AG04449 (cell line): Measurements from ENCODE around the gene OGFR.

ENCODE experiments used
- CTCF ChIA-PET: fragments of 350-600 bp; formaldehyde crosslinking; extraction: SDS; loops from one replicate; lab custom pipeline; 2021; ENCODE audit warnings: antibody characterized with exemption; lab: Yijun Ruan, JAX
- POLR2A ChIA-PET: fragments of 400-600, 350-600 bp; formaldehyde crosslinking; extraction: SDS; loops from one replicate; lab custom pipeline; 2020; ENCODE audit warnings: antibody characterized with exemption, inconsistent platforms; lab: Yijun Ruan, JAX
- DNase-seq: peaks from one replicate; pipeline ENCODE4 v3.0.0-alpha.2; 2010; ENCODE audit warnings: low read depth, low spot score
- H3K4me3 ChIP-seq: 2 replicates; pipeline ENCODE4 v1.5.1; 2011; ENCODE audit warnings: low read depth, mild to moderate bottlenecking, control low read depth, low read length
- TF ChIP-seq, protein P1 (sequence below): IDR thresholded peaks from one replicate; pipeline ENCODE4 v1.5.1; 2011; ENCODE audit warnings: mild to moderate bottlenecking, moderate library complexity, low read length, control low read depth, inconsistent platforms; ENCODE audit not compliant: insufficient read depth; ENCODE audit errors: missing control alignments

The OGFR gene

DNA sequence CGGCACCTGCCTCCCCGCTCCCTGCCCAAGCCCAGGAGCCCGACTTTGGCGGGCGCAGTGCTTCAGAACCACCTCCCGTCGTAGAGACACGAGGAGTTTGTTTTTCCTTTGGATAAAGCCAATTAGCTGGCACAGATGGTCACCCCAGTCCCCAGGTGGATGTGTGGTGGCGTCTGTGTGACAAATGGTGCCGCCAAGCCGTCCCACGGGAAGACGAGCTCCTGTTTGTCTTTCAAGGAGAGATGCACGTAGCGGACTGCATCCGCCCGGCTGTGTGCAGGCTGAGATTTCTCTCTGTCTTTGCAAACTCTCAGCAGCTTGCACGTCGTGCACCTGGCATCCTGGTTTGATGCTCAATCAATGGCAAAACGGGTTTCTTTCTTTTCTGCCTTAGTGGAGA, 24.4 kb upstream of the OGFR start:
- TF ChIP-seq, protein P1, sequence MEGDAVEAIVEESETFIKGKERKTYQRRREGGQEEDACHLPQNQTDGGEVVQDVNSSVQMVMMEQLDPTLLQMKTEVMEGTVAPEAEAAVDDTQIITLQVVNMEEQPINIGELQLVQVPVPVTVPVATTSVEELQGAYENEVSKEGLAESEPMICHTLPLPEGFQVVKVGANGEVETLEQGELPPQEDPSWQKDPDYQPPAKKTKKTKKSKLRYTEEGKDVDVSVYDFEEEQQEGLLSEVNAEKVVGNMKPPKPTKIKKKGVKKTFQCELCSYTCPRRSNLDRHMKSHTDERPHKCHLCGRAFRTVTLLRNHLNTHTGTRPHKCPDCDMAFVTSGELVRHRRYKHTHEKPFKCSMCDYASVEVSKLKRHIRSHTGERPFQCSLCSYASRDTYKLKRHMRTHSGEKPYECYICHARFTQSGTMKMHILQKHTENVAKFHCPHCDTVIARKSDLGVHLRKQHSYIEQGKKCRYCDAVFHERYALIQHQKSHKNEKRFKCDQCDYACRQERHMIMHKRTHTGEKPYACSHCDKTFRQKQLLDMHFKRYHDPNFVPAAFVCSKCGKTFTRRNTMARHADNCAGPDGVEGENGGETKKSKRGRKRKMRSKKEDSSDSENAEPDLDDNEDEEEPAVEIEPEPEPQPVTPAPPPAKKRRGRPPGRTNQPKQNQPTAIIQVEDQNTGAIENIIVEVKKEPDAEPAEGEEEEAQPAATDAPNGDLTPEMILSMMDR: no peak

DNA sequence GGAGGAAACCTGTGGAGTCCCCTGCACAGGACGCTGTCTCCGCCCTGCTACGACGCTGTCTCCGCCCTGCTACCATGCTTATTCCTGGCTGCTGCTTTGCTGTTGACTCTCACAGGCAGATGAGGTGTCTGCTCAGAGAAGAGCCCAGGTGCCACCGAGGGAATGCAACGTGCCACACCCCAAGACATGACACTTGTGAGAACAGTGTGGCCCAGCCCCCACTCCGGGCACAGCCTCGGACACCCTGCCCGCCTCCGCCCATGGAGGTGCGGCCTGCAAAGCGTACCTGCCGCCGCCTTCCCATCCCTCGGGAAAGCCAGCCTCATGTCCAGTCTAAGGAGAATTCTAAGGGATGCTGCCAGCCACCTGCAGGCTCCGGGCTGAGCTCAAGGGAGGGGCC, 23.9 kb upstream of the OGFR start:
- CTCF ChIA-PET: no interaction called here
- TF ChIP-seq, protein P1: no peak
- no peak overlapping the region for H3K4me3 ChIP-seq
- DNase-seq: no peak
- POLR2A ChIA-PET: no interaction called here

More for the DNA sequence above, 24.4 kb upstream of the OGFR start:
- ChIA-PET CTCF (interaction anchor here (1.4 to 1.7 kb wide), 3 partner anchors 11 to 113 kb away, joined by 3 to 9 read pairs (median 5); no protein-coding TSS in a partner anchor), POLR2A (no interaction called here)
- DNase-seq: no peak
- H3K4me3 ChIP-seq: no peak overlapping the region

DNA sequence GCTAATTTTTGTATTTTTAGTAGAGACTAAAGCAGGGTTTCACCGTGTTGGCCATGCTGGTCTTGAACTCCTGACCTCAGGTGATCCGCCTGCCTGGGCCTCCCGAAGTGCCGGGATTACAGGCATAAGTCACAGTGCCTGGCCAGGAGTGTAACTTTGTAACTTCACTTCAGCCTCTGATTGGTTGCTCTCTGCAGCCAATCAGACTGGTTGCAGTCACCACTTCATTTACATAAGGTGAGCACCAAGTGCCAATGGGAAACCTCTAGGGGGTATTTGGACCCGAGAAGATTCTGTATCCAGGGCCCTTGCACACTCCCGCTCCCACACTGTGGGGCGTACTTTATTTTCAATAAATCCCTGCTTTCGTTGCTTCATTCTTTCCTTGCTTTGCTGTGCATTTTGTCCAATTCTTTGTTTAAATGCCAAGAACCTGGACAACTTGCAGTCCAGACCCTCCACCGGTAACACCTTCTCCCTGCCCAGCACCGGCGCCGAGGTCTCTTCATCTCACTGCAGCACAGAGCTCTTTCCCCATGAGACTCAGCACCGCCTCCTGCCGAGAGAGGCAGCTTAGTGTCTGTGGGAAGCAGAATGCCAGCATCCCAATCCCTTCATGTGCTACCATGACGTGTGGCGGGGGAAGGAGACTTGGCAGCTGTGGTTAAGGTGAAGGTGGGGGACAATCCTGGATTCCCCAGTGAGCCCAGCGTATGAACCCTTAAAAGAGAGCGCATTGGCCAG, 22.3 kb upstream of the OGFR start:
- TF ChIP-seq, protein P1: no peak
- no peak overlapping the region for H3K4me3 ChIP-seq
- no peak for DNase-seq
- POLR2A ChIA-PET: no interaction called here
- CTCF ChIA-PET: interaction anchor here (0.7 to 3.3 kb wide), 4 partner anchors 9 to 115 kb away, joined by 3 to 13 read pairs (median 4); no protein-coding TSS in a partner anchor

DNA sequence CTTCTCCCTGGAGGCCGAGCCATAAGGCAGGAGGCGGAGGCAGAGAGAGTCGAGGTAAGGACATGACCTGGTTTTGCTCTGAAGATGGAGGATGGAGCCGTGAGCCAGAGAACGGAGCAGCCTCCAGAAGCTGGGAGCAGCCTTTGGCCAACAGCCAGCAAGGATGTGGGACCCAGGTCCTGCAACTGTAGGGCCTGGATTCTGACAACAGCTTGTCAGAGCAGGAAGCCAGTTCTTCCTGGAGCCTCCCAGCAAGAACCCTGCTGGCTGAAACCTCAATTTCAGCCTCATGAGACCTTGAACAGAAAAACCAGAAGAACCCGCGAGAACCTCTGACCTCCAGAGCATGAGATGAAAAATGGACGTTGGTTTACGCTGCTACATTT, 21.7 kb upstream of the OGFR start:
- ChIA-PET POLR2A (no interaction called here), CTCF (interaction anchor here (0.7 to 3.3 kb wide), 4 partner anchors 9 to 115 kb away, joined by 3 to 13 read pairs (median 4); no protein-coding TSS in a partner anchor)
- TF ChIP-seq, protein P1: no peak
- H3K4me3 ChIP-seq: no peak overlapping the region
- no peak for DNase-seq

DNA sequence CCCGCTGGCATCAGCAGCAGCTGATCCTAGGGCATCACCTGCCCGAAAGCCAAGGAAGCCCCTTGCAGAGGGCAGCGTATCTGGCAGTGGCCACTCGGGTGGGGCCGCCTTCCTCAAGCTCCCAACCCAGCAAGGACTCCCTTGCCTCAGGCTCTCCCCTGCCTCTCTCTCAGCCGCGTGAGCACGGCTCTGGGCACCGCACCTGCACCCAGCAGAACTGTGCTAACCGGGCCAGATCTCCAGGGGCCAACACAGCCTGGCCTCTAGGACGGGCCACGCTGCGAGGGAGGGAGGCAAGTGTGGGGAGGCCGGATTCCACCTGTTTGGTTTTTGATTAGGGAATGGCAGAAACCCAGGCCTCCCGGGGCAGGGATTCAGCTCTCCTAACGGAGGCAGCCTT, 20.1 kb upstream of the OGFR start:
- TF ChIP-seq, protein P1: no peak
- ChIA-PET CTCF (interaction anchor here (1.0 to 3.3 kb wide), 2 partner anchors 7 to 115 kb away, joined by 4 to 13 read pairs; no protein-coding TSS in a partner anchor), POLR2A (no interaction called here)
- no peak overlapping the region for H3K4me3 ChIP-seq
- DNase-seq: no peak

DNA sequence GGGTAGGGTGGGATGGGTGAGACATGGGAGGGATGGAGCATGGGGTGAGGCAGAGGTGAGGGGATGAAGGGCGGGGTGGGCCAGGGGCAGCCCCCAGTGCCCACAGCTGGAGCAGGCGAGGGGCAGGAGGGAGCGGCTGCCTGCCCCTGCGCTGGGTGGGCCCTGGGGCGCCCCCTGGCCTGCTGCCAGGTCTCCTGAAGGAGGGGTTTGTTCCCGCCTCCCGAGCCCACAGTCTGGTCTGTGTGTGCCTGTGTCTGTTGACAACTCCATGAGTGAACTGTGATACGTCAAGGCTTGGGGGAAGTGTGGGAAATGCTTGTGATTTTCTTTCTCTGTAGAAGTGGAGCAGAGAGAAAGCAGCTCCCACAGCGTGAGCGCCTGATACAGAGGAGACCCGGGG, 19.2 kb upstream of the OGFR start:
- ChIA-PET POLR2A (no interaction called here), CTCF (interaction anchor here (1.2 kb wide), 1 partner anchor 9 kb away, joined by 5 read pairs; no protein-coding TSS in a partner anchor)
- no peak overlapping the region for H3K4me3 ChIP-seq
- no peak for DNase-seq
- TF ChIP-seq, protein P1: no peak
